IPS-NIHi7 (cell line): ENCODE measurements around the gene NLRP7.

Experiments used
- DNase-seq: peaks from one replicate; pipeline ENCODE4 v3.0.0; 2012; ENCODE audit warnings: mixed read lengths; ENCODE audit errors: extremely low spot score

NLRP7 gene

GRCh38 chr19:54873990-54874389 is 73.3 kb downstream of the NLRP7 start, which contains the start of gene FCAR:
FCAR (plus strand) TSS chr19:54874235; CDS start chr19:54874290, 55 bp downstream.
- no peak for DNase-seq
